ENCODE measurements around the gene TNFSF10. TPM values are rescaled to one million over a fixed set of nuclear protein-coding genes. Genes with fewer than 3 reads are reported as not detected.
A peak's percentile ranks its signal among the peaks of the same experiment; 100 is the strongest.
"Not testable (repeated sequence)": the region's sequence is repeated elsewhere in the genome, so short reads cannot be mapped to it uniquely, and the experiment has no call there.

Gene TNFSF10
- total RNA-seq (10 to 100 TPM; 17.9 to 36.4 (median 29.9) TPM), polyA plus RNA-seq (10 to 100 TPM; 37.8 to 76.8 (median 51.1) TPM)

- H3K9me3 ChIP-seq = no peaks in the 10 kb centered on the region
- H3K36me3 ChIP-seq = no peaks in the 10 kb centered on the region
- peak within 1 kb of the TSS; percentile 31 to 49 (median 44) for H3K4me3 ChIP-seq
- H3K27me3 ChIP-seq = no peaks in the 10 kb centered on the region
- 0 to 5% methylated on average over 9 of the region's 9 CpGs for WGBS, 2 donors
- peak; percentile 51 to 88 (median 86) for TF ChIP-seq POLR2AphosphoS5 (IDR thresholded peaks at IDR 0.05)
- TF ChIP-seq CTCF (IDR thresholded peaks at IDR 0.05) = no peak
- no peak for TF ChIP-seq EP300 (IDR thresholded peaks at IDR 0.05)
- TF ChIP-seq POLR2A (IDR thresholded peaks at IDR 0.05) = peak; percentile 43 to 70
- peaks cover 0 to 8% (median 3%) of the 10 kb centered on the region in 4 donors for H3K4me1 ChIP-seq
- intact Hi-C loops (cut with DNase I) = no loop called here
- peak; percentile 82 for DNase-seq
- H3K27ac ChIP-seq = peak within 1 kb of the TSS; percentile 61 to 72 (median 71)
These were observed at the start of gene TNFSF10 for GRCh38 chr3:172522871-172523818. TSS of gene TNFSF10 (minus strand) at chr3:172523430. CDS start at chr3:172523384, 46 bp downstream.

- intact Hi-C loops (cut with DNase I) = no loop called here
- H3K27ac ChIP-seq = no peak overlapping the region
- H3K9me3 ChIP-seq = peaks cover 0 to 4% (median 0%) of the 10 kb centered on the region in 4 donors
- DNase-seq = no peak
- H3K4me3 ChIP-seq = no peak overlapping the region
- WGBS, 2 donors = 96% methylated on average over 4 of the region's 4 CpGs
- no peaks in the 10 kb centered on the region for H3K36me3 ChIP-seq
- H3K4me1 ChIP-seq = peaks cover 0 to 3% (median 0%) of the 10 kb centered on the region in 4 donors
- TF ChIP-seq POLR2A (IDR thresholded peaks at IDR 0.05) (no peak), POLR2AphosphoS5 (IDR thresholded peaks at IDR 0.05) (no peak), EP300 (IDR thresholded peaks at IDR 0.05) (no peak), CTCF (IDR thresholded peaks at IDR 0.05) (no peak)
- H3K27me3 ChIP-seq = no peaks in the 10 kb centered on the region
These were observed 46.1 kb upstream of the TNFSF10 start for GRCh38 chr3:172569128-172570008.

GRCh38 chr3:172568701-172569100 lies 45.5 kb upstream of the TNFSF10 start:
- WGBS, 2 donors = 57 to 73% methylated on average over 2 of the region's 2 CpGs
- no peaks in the 10 kb centered on the region for H3K27me3 ChIP-seq
- TF ChIP-seq POLR2A (IDR thresholded peaks at IDR 0.05) (no peak), POLR2AphosphoS5 (IDR thresholded peaks at IDR 0.05) (no peak), EP300 (IDR thresholded peaks at IDR 0.05) (no peak), CTCF (IDR thresholded peaks at IDR 0.05) (no peak)
- intact Hi-C loops (cut with DNase I) = no loop called here
- DNase-seq = no peak
- H3K27ac ChIP-seq = no peak overlapping the region
- H3K4me3 ChIP-seq = no peak overlapping the region
- peaks cover 0 to 9% (median 4%) of the 10 kb centered on the region in 4 donors for H3K4me1 ChIP-seq
- no peaks in the 10 kb centered on the region for H3K36me3 ChIP-seq
- H3K9me3 ChIP-seq = peaks cover 0 to 4% (median 0%) of the 10 kb centered on the region in 4 donors

- 98% methylated on average over 2 of the region's 2 CpGs for WGBS, 2 donors
These were observed 43.6 kb upstream of the TNFSF10 start for GRCh38 chr3:172566785-172567184.

More at GRCh38 chr3:172566785-172567184, 43.6 kb upstream of the TNFSF10 start:
- H3K27me3 ChIP-seq; H3K27ac ChIP-seq; DNase-seq; H3K9me3 ChIP-seq; H3K36me3 ChIP-seq; H3K4me3 ChIP-seq; intact Hi-C loops (cut with DNase I): not testable (repeated sequence)
- peaks cover 0 to 29% (median 16%) of the 10 kb centered on the region in 4 donors for H3K4me1 ChIP-seq

All from sigmoid colon (tissue), 7 donors.